H9 (cell line): ENCODE data around the gene SP8. TPM values are rescaled to one million over a fixed set of nuclear protein-coding genes. Genes with fewer than 3 reads are reported as not detected.

ENCODE experiments used
- DNase-seq: peaks from one replicate; pipeline ENCODE4 v3.0.0-alpha.2; 2017
- H2AFZ ChIP-seq: one replicate; pipeline ENCODE4 v1.6.1; 2013; ENCODE audit warnings: mild to moderate bottlenecking, low read length, control low read depth, moderate library complexity
- H2AK5ac ChIP-seq: 2 replicates; pipeline ENCODE4 v1.6.1; 2013; ENCODE audit warnings: low read length, control low read depth, mixed read lengths; ENCODE audit not compliant: insufficient read length
- H2BK120ac ChIP-seq: one replicate; pipeline ENCODE4 v1.6.1; 2013; ENCODE audit warnings: low read depth, mild to moderate bottlenecking, low read length, control low read depth, inconsistent platforms; ENCODE audit not compliant: poor library complexity, severe bottlenecking
- H2BK12ac ChIP-seq: 2 replicates; pipeline ENCODE4 v1.6.1; 2013; ENCODE audit warnings: low read length, control low read depth, mixed read lengths, low read depth; ENCODE audit not compliant: insufficient read length
- H2BK15ac ChIP-seq: 2 replicates; pipeline ENCODE4 v1.6.1; 2013; ENCODE audit warnings: low read depth, low read length, control low read depth
- H2BK20ac ChIP-seq: one replicate; pipeline ENCODE4 v1.6.1; 2013; ENCODE audit warnings: low read depth, mild to moderate bottlenecking, low read length, control low read depth, inconsistent platforms; ENCODE audit not compliant: poor library complexity, severe bottlenecking
- H2BK5ac ChIP-seq: 2 replicates; pipeline ENCODE4 v1.6.1; 2013; ENCODE audit warnings: low read length, control low read depth, mixed read lengths; ENCODE audit not compliant: insufficient read length
- H3K14ac ChIP-seq: 2 replicates; pipeline ENCODE4 v1.6.1; 2013; ENCODE audit warnings: low read length, control low read depth; ENCODE audit not compliant: insufficient read depth
- H3K18ac ChIP-seq: 2 replicates; pipeline ENCODE4 v1.6.1; 2013; ENCODE audit warnings: low read depth, mild to moderate bottlenecking, mixed read lengths, low read length, control low read depth; ENCODE audit not compliant: insufficient read length
- H3K23ac ChIP-seq: 2 replicates; pipeline ENCODE4 v1.6.1; 2013; ENCODE audit warnings: low read length, control low read depth, mixed read lengths, low read depth; ENCODE audit not compliant: insufficient read length
- H3K23me2 ChIP-seq: 2 replicates; pipeline ENCODE4 v1.6.1; 2013; ENCODE audit warnings: low read depth, mild to moderate bottlenecking, mixed read lengths, low read length, control low read depth; ENCODE audit not compliant: insufficient read length, poor library complexity, severe bottlenecking
- H3K27ac ChIP-seq: 2 replicates; pipeline ENCODE4 v1.5.1; 2013; ENCODE audit warnings: low read length, control low read depth, mixed read lengths, low read depth; ENCODE audit not compliant: insufficient read length
- H3K27me3 ChIP-seq: 2 replicates; pipeline ENCODE4 v1.6.1; 2013; ENCODE audit warnings: low read length, control low read depth, inconsistent platforms; ENCODE audit not compliant: insufficient read depth
- H3K4ac ChIP-seq: 2 replicates; pipeline ENCODE4 v1.6.1; 2013; ENCODE audit warnings: low read depth, mild to moderate bottlenecking, control low read depth, inconsistent platforms, low read length, moderate library complexity
- H3K4me1 ChIP-seq: 2 replicates; pipeline ENCODE4 v1.6.1; 2013; ENCODE audit warnings: low read length, control low read depth, inconsistent platforms; ENCODE audit not compliant: insufficient read depth
- H3K4me2 ChIP-seq: 2 replicates; pipeline ENCODE4 v1.6.1; 2013; ENCODE audit warnings: low read length, control low read depth, mixed read lengths; ENCODE audit not compliant: insufficient read length, insufficient read depth
- H3K56ac ChIP-seq: 2 replicates; pipeline ENCODE4 v1.6.1; 2013; ENCODE audit warnings: low read depth, mild to moderate bottlenecking, mixed read lengths, low read length, control low read depth; ENCODE audit not compliant: insufficient read length
- H3K79me1 ChIP-seq: 2 replicates; pipeline ENCODE4 v1.6.1; 2013; ENCODE audit warnings: low read depth, mild to moderate bottlenecking, moderate library complexity, low read length, control low read depth, inconsistent platforms; ENCODE audit not compliant: insufficient read depth, poor library complexity, severe bottlenecking
- H3K79me2 ChIP-seq: 2 replicates; pipeline ENCODE4 v1.6.1; 2013; ENCODE audit warnings: low read length, control low read depth, inconsistent platforms; ENCODE audit not compliant: insufficient read depth
- H3K9ac ChIP-seq: 2 replicates; pipeline ENCODE4 v1.6.1; 2013; ENCODE audit warnings: low read length, control low read depth, mixed read lengths; ENCODE audit not compliant: insufficient read length; ENCODE audit errors: extremely low read depth
- H3K9me3 ChIP-seq: one replicate; pipeline ENCODE4 v1.6.1; 2013; ENCODE audit warnings: low read depth, low read length, inconsistent platforms; ENCODE audit not compliant: control insufficient read depth
- H3T11ph ChIP-seq: one replicate; pipeline ENCODE4 v1.6.1; 2013; ENCODE audit warnings: mild to moderate bottlenecking, low read length, control low read depth, inconsistent platforms
- H4K20me1 ChIP-seq: one replicate; pipeline ENCODE4 v1.6.1; 2013; ENCODE audit not compliant: control insufficient read depth, insufficient read length, insufficient read depth
- H4K5ac ChIP-seq: 2 replicates; pipeline ENCODE4 v1.6.1; 2013; ENCODE audit warnings: low read depth, mild to moderate bottlenecking, mixed read lengths, low read length, control low read depth; ENCODE audit not compliant: insufficient read length
- H4K8ac ChIP-seq: replicated peaks from 2 replicates; pipeline ENCODE4 v1.6.1; 2013; ENCODE audit warnings: low read length, control low read depth, mixed read lengths, low read depth; ENCODE audit not compliant: insufficient read length
- H4K91ac ChIP-seq: 2 replicates; pipeline ENCODE4 v1.6.1; 2013; ENCODE audit warnings: low read depth, mild to moderate bottlenecking, moderate library complexity, mixed read lengths, low read length, control low read depth; ENCODE audit not compliant: insufficient read length
- H3K27ac Mint-ChIP-seq, 3 experiments: 2 replicates in 2 of 3; 3 replicates in 1 of 3; pipeline ENCODE4 v1.8.0; 2020 to 2021; ENCODE audit warnings: mixed read lengths in 3 of 3, mild to moderate bottlenecking in 1 of 3, moderate library complexity in 1 of 3
- H3K27me3 Mint-ChIP-seq: 2 replicates; pipeline ENCODE4 v1.8.0; 2021; ENCODE audit warnings: low read depth, mild to moderate bottlenecking, moderate library complexity, mixed read lengths
- H3K36me3 Mint-ChIP-seq, 3 experiments: 2 replicates in 2 of 3; 3 replicates in 1 of 3; pipeline ENCODE4 v1.8.0; 2020 to 2021; ENCODE audit warnings: low read depth in 3 of 3, mixed read lengths in 3 of 3; ENCODE audit not compliant: insufficient read depth in 1 of 3
- H3K4me1 Mint-ChIP-seq, 2 experiments: 2 replicates each; pipeline ENCODE4 v1.8.0; 2020; ENCODE audit warnings: mixed read lengths in 2 of 2
- H3K4me3 Mint-ChIP-seq, 2 experiments: 2 replicates in 1 of 2; 3 replicates in 1 of 2; pipeline ENCODE4 v1.8.0; 2020 to 2021; ENCODE audit warnings: mild to moderate bottlenecking in 2 of 2, mixed read lengths in 2 of 2, moderate library complexity in 1 of 2
- H3K9me3 Mint-ChIP-seq, 2 experiments: 2 replicates in 1 of 2; 3 replicates in 1 of 2; pipeline ENCODE4 v1.8.0; 2020; ENCODE audit warnings: mild to moderate bottlenecking in 2 of 2, mixed read lengths in 2 of 2, moderate library complexity in 1 of 2
- WGBS: extraction: QIAGEN DNeasy Blood & Tissue Kit; methylation state at CpG from one replicate; pipeline ENCODE4 v1.1.7; 2013; ENCODE audit warnings: missing lambda C conversion rate, low lambda C conversion rate, mixed read lengths; ENCODE audit not compliant: insufficient read length; ENCODE audit errors: extremely low coverage; 5-methylcytosine and 5-hydroxymethylcytosine counted together
- total RNA-seq: library from RNA; stranded (reverse); gene quantifications from 2 replicates; pipeline ENCODE4 v1.2.1, GENCODE V29; 2021
- TF ChIP-seq, protein P1 (sequence below): fragments of 200-600 bp; sonication (generic); conservative IDR thresholded peaks from 3 replicates; pipeline ENCODE4 v1.8.0; 2021; ENCODE audit warnings: antibody characterized with exemption, mild to moderate bottlenecking

The SP8 gene
- total RNA-seq, 1 experiment from 2014 or later, result 3.5 TPM

DNA sequence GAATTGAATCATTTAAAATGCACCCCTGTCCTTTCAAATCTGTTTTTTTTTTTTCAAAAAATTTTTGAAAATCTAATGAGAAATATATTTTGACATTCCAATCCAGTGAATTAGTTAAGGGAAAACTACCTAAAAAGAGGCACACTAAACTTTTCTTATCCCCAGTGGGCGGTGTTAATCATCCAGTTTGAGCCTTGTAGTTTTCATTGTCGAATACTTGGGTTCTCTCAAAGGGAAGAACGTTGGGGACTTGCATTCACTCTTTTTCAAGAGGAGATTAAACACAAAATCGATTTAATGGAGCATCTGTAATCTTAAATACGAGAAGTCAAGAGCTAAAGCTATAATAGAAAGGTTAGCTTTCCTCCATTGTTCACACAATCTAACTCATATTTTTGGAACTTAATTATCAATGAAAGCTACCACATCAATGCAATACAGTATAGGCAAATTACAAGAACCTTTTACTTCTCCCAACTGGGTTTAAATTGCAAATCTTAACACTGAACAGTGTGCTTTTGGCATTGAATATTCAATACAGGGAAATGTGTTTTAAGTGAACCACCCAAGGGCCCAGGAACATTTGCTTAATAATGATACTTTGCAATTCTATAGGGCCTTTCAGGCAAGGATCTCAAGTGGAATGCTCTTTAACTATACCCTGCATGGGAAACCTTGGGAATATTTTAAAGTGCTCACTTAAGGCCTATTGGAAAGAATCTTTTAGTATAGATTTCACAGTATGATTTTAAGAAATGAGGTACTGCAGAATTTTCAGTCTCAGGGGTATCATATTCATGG, 13.1 kb upstream of the SP8 start:
- no peak overlapping the region for H3K9ac ChIP-seq
- peaks cover 21% of the 10 kb centered on the region for H3K27me3 Mint-ChIP-seq
- H2BK20ac ChIP-seq, result no peak overlapping the region
- peaks cover 2% of the 10 kb centered on the region; the same call in 1 of the 2 replicates for H3K27me3 ChIP-seq
- H3K27ac Mint-ChIP-seq, result peak overlapping the region; percentile 68 to 93 (median 92); a peak in 6 of 7 replicates
- TF ChIP-seq, protein P1, sequence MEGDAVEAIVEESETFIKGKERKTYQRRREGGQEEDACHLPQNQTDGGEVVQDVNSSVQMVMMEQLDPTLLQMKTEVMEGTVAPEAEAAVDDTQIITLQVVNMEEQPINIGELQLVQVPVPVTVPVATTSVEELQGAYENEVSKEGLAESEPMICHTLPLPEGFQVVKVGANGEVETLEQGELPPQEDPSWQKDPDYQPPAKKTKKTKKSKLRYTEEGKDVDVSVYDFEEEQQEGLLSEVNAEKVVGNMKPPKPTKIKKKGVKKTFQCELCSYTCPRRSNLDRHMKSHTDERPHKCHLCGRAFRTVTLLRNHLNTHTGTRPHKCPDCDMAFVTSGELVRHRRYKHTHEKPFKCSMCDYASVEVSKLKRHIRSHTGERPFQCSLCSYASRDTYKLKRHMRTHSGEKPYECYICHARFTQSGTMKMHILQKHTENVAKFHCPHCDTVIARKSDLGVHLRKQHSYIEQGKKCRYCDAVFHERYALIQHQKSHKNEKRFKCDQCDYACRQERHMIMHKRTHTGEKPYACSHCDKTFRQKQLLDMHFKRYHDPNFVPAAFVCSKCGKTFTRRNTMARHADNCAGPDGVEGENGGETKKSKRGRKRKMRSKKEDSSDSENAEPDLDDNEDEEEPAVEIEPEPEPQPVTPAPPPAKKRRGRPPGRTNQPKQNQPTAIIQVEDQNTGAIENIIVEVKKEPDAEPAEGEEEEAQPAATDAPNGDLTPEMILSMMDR, result no peak
- no peak overlapping the region for H2BK15ac ChIP-seq
- H3T11ph ChIP-seq, result no peak overlapping the region
- no peaks in the 10 kb centered on the region for H4K20me1 ChIP-seq
- no peaks in the 10 kb centered on the region for H3K79me1 ChIP-seq
- DNase-seq, result no peak
- no peak overlapping the region for H2BK5ac ChIP-seq
- no peak overlapping the region for H4K5ac ChIP-seq
- H4K91ac ChIP-seq, result no peak overlapping the region
- H3K4ac ChIP-seq, result no peak overlapping the region
- no peak overlapping the region for H3K18ac ChIP-seq
- no peak overlapping the region for H4K8ac ChIP-seq
- WGBS, result no CpG with 5 or more reads among the region's 5 CpGs
- H3K79me2 ChIP-seq, result peaks cover 2% of the 10 kb centered on the region; the same call in 1 of the 2 replicates
- no peaks in the 10 kb centered on the region for H3K9me3 ChIP-seq
- H3K14ac ChIP-seq, result no peak overlapping the region
- no peak overlapping the region for H3K23ac ChIP-seq
- H3K4me3 Mint-ChIP-seq, result peak overlapping the region; percentile 36 to 71; a peak in 4 of 5 replicates
- peaks cover 46 to 57% of the 10 kb centered on the region in 2 experiments for H3K4me1 Mint-ChIP-seq
- no peak overlapping the region for H2BK12ac ChIP-seq
- H3K9me3 Mint-ChIP-seq, result no peaks in the 10 kb centered on the region; a peak in 1 of 5 replicates
- no peak overlapping the region for H3K56ac ChIP-seq
- H3K36me3 Mint-ChIP-seq, result no peaks in the 10 kb centered on the region
- no peak overlapping the region for H3K27ac ChIP-seq
- H2AK5ac ChIP-seq, result no peak overlapping the region
- peak overlapping the region; percentile 4 for H3K4me2 ChIP-seq
- H3K4me1 ChIP-seq, result peaks cover 3% of the 10 kb centered on the region
- H3K23me2 ChIP-seq, result peaks cover 17% of the 10 kb centered on the region
- no peak overlapping the region for H2AFZ ChIP-seq
- no peak overlapping the region for H2BK120ac ChIP-seq
